GM23338 (cell line): ENCODE data around the gene PNKP.

Source experiments
- CTCF ChIP-seq, 2 experiments: fragments of 200-600 bp in 1 of 2; sonication (generic) in 1 of 2; conservative IDR thresholded peaks; 2 replicates each; pipeline versions ENCODE4 v1.5.1 to v1.6.1; 2016 to 2017; ENCODE audit warnings: antibody characterized with exemption in 2 of 2, low read depth in 2 of 2, mild to moderate bottlenecking in 2 of 2, moderate library complexity in 1 of 2
- EZH2 ChIP-seq: fragments of 200-600 bp; sonication (generic); IDR thresholded peaks from one replicate; pipeline ENCODE4 v1.8.0; 2017; ENCODE audit warnings: antibody characterized with exemption, mild to moderate bottlenecking, low read depth; ENCODE audit not compliant: unreplicated experiment
- REST ChIP-seq: IDR thresholded peaks from one replicate; pipeline ENCODE4 v1.6.1; 2018; ENCODE audit warnings: antibody characterized with exemption; ENCODE audit not compliant: unreplicated experiment

- no peak for TF ChIP-seq CTCF (conservative IDR thresholded peaks at IDR 0.05; ENCODE audit: low read depth in 2 of 2)
- TF ChIP-seq REST, result no peak
- no peak for TF ChIP-seq EZH2
Observed at GRCh38 chr19:49904136-49904535, 36.8 kb upstream of the PNKP start.
